GM10266 (cell line): Measurements from ENCODE around the gene SACM1L.

ENCODE experiments used
- DNase-seq: peaks from one replicate; pipeline ENCODE4 v3.0.0; 2012; ENCODE audit errors: extremely low spot score
- CTCF ChIP-seq: IDR thresholded peaks from 2 replicates; pipeline ENCODE4 v1.5.1; 2012; ENCODE audit warnings: mild to moderate bottlenecking, low read depth; ENCODE audit not compliant: control insufficient read depth, insufficient read depth; ENCODE audit errors: missing control alignments

The SACM1L gene

GRCh38 chr3:45688882-45689786 is at the start of gene SACM1L:
TSS of gene SACM1L (plus strand) at chr3:45689396. CDS start at chr3:45689466, 70 bp downstream.
- peak; percentile 86 for DNase-seq
- no peak for TF ChIP-seq CTCF

- no peak for DNase-seq
- TF ChIP-seq CTCF = no peak
Measured at GRCh38 chr3:45640091-45640507, 49.1 kb upstream of the SACM1L start.

GRCh38 chr3:45640724-45641361 is 48.4 kb upstream of the SACM1L start:
- TF ChIP-seq CTCF = no peak
- no peak for DNase-seq

DNA sequence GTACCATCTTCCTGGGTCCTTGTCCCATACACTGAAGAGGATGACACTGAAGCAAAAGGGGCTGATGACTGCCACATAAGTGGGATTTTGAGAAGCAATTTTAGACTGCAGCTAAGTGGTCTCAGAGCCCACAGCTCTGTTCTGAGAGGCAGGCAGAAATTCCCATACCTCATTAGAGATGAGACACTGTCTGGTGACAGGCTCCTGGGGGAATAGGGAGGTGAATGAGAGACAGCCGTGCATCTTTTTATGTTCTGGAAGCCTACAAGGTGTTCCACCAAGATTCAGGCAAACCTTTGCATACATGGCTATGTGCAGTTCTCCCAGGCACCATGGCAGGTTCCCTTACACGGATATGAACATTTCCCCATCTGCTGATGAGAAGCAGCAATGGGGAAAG is 47.4 kb upstream of the SACM1L start:
- DNase-seq = no peak

GRCh38 chr3:45642731-45643152 is 46.5 kb upstream of the SACM1L start:
- no peak for TF ChIP-seq CTCF
- DNase-seq = no peak

More for the DNA sequence above, 47.4 kb upstream of the SACM1L start:
- TF ChIP-seq CTCF = no peak

GRCh38 chr3:45644063-45644790 is 45.0 kb upstream of the SACM1L start:
- no peak for DNase-seq

More at GRCh38 chr3:45644063-45644790, 45.0 kb upstream of the SACM1L start:
- TF ChIP-seq CTCF = no peak
